H1 (cell line): ENCODE data around the gene HFM1. TPM values are rescaled to one million over a fixed set of nuclear protein-coding genes. Genes with fewer than 3 reads are reported as not detected.
"Not testable (repeated sequence)": the region's sequence is repeated elsewhere in the genome, so short reads cannot be mapped to it uniquely, and the experiment has no call there.

Source experiments
- CTCF ChIA-PET: fragments of 300-600 bp; sonication (Branson Sonifier 250); formaldehyde crosslinking; loops from one replicate; lab custom pipeline; 2021; ENCODE audit not compliant: partially characterized antibody; lab: Charles Lee
- POLR2A ChIA-PET: fragments of 300-600 bp; sonication (Branson Sonifier 250); formaldehyde crosslinking; loops from one replicate; lab custom pipeline; 2021; ENCODE audit warnings: inconsistent platforms; ENCODE audit not compliant: partially characterized antibody; lab: Charles Lee
- DNase-seq, 2 experiments: peaks; one replicate each; pipeline versions ENCODE4 v3.0.0 to v3.0.0-alpha.2; 2010 to 2022; ENCODE audit warnings: low spot score in 2 of 2, low read depth in 1 of 2, mixed read lengths in 1 of 2
- FAIRE-seq: peaks from 2 replicates; lab custom pipeline; 2011; peaks lifted over from hg19 to GRCh38; lab: Jason Lieb, UNC
- H2AFZ ChIP-seq: 2 replicates; pipeline ENCODE4 v1.8.1; 2012; ENCODE audit warnings: low read length, inconsistent platforms
- H2AK5ac ChIP-seq: 2 replicates; pipeline ENCODE4 v1.6.1; 2013; ENCODE audit warnings: low read depth, low read length
- H2BK120ac ChIP-seq: replicated peaks from 2 replicates; pipeline ENCODE3; 2013; ENCODE audit warnings: low read depth, low read length, inconsistent platforms
- H2BK12ac ChIP-seq: 2 replicates; pipeline ENCODE4 v1.6.1; 2013; ENCODE audit warnings: low read depth, low read length
- H2BK15ac ChIP-seq: 2 replicates; pipeline ENCODE4 v1.6.1; 2013; ENCODE audit warnings: low read length
- H2BK20ac ChIP-seq: 2 replicates; pipeline ENCODE4 v1.6.1; 2013; ENCODE audit warnings: low read length
- H2BK5ac ChIP-seq: 2 replicates; pipeline ENCODE4 v1.6.1; 2013; ENCODE audit warnings: low read depth, low read length
- H3K14ac ChIP-seq: 2 replicates; pipeline ENCODE4 v1.6.1; 2013; ENCODE audit warnings: inconsistent platforms; ENCODE audit not compliant: insufficient read length
- H3K18ac ChIP-seq: 2 replicates; pipeline ENCODE4 v1.6.1; 2013; ENCODE audit warnings: low read length; ENCODE audit errors: extremely low read depth
- H3K23ac ChIP-seq: 2 replicates; pipeline ENCODE4 v1.6.1; 2013; ENCODE audit warnings: inconsistent platforms; ENCODE audit not compliant: insufficient read length
- H3K23me2 ChIP-seq: 2 replicates; pipeline ENCODE4 v1.6.1; 2013; ENCODE audit warnings: low read depth, low read length
- H3K27ac ChIP-seq: 2 replicates; pipeline ENCODE4 v1.6.1; 2011; ENCODE audit warnings: low read depth, low read length, inconsistent platforms
- H3K27me3 ChIP-seq, 4 experiments: replicated peaks in 1 of 4; 1 replicate in 1 of 4; 2 replicates in 3 of 4; pipeline versions ENCODE4 v1.6.1 to v1.8.1; 2011 to 2013; ENCODE audit warnings: low read length in 3 of 4, mild to moderate bottlenecking in 3 of 4, inconsistent platforms in 2 of 4, mixed read lengths in 2 of 4, moderate library complexity in 1 of 4; ENCODE audit not compliant: control insufficient read depth in 3 of 4, insufficient read depth in 3 of 4; ENCODE audit errors: extremely low read depth in 1 of 4
- H3K36me3 ChIP-seq, 4 experiments: 2 replicates each; pipeline versions ENCODE4 v1.6.1 to v1.8.1; 2011 to 2013; ENCODE audit warnings: mild to moderate bottlenecking in 4 of 4, low read length in 3 of 4, moderate library complexity in 2 of 4, control low read depth in 1 of 4, inconsistent platforms in 1 of 4; ENCODE audit not compliant: insufficient read depth in 4 of 4, control insufficient read depth in 2 of 4
- H3K4ac ChIP-seq: replicated peaks from 2 replicates; pipeline ENCODE3; 2013; ENCODE audit warnings: low read length, low read depth, mixed read lengths, inconsistent platforms; ENCODE audit not compliant: insufficient read length
- H3K4me1 ChIP-seq, 4 experiments: replicated peaks in 1 of 4; 1 replicate in 1 of 4; 2 replicates in 3 of 4; pipeline versions ENCODE4 v1.6.1 to v1.8.1; 2011 to 2013; ENCODE audit warnings: low read length in 3 of 4, inconsistent platforms in 2 of 4, mixed read lengths in 1 of 4; ENCODE audit not compliant: insufficient read depth in 4 of 4, control insufficient read depth in 3 of 4
- H3K4me2 ChIP-seq, 2 experiments: 2 replicates each; pipeline versions ENCODE4 v1.6.1 to v1.8.1; 2011 to 2013; ENCODE audit warnings: low read depth in 2 of 2, low read length in 2 of 2, control low read depth in 1 of 2, inconsistent platforms in 1 of 2, mild to moderate bottlenecking in 1 of 2; ENCODE audit not compliant: insufficient read depth in 1 of 2
- H3K4me3 ChIP-seq, 4 experiments: fragments of 200-600, 300-600 bp in 1 of 4; sonication (generic), shearing (Covaris generic), sonication (Bioruptor Twin) in 1 of 4; 2 replicates each; pipeline versions ENCODE4 v1.5.1 to v1.8.1; 2011 to 2016; ENCODE audit warnings: low read length in 4 of 4, low read depth in 3 of 4, control low read depth in 2 of 4, inconsistent platforms in 2 of 4, mild to moderate bottlenecking in 2 of 4, mixed read lengths in 1 of 4, moderate library complexity in 1 of 4; ENCODE audit not compliant: insufficient read depth in 2 of 4; ENCODE audit errors: extremely low read depth in 1 of 4
- H3K56ac ChIP-seq: replicated peaks from 2 replicates; pipeline ENCODE3; 2013; ENCODE audit warnings: low read depth, mild to moderate bottlenecking, mixed read lengths, low read length, inconsistent platforms; ENCODE audit not compliant: insufficient read length
- H3K79me1 ChIP-seq: 2 replicates; pipeline ENCODE4 v1.6.1; 2013; ENCODE audit warnings: low read depth, low read length, control low read depth
- H3K79me2 ChIP-seq, 2 experiments: 2 replicates each; pipeline versions ENCODE4 v1.6.1 to v1.8.1; 2012 to 2013; ENCODE audit warnings: low read length in 2 of 2, mild to moderate bottlenecking in 2 of 2, inconsistent platforms in 1 of 2; ENCODE audit not compliant: insufficient read depth in 2 of 2, control insufficient read depth in 1 of 2
- H3K9ac ChIP-seq, 4 experiments: replicated peaks in 1 of 4; 1 replicate in 1 of 4; 2 replicates in 3 of 4; pipeline versions ENCODE4 v1.6.1 to v1.8.1; 2011 to 2013; ENCODE audit warnings: low read depth in 3 of 4, low read length in 3 of 4, control low read depth in 2 of 4, mild to moderate bottlenecking in 2 of 4, moderate library complexity in 2 of 4, inconsistent platforms in 1 of 4; ENCODE audit errors: extremely low read depth in 1 of 4
- H3K9me3 ChIP-seq, 2 experiments: 2 replicates each; pipeline versions ENCODE4 v1.6.1 to v1.8.1; 2012 to 2013; ENCODE audit warnings: mild to moderate bottlenecking in 2 of 2, moderate library complexity in 2 of 2, control low read depth in 1 of 2, inconsistent platforms in 1 of 2, low read depth in 1 of 2, low read length in 1 of 2, mixed read lengths in 1 of 2; ENCODE audit not compliant: insufficient read depth in 2 of 2
- H4K20me1 ChIP-seq, 2 experiments: replicated peaks in 1 of 2; 2 replicates each; pipeline versions ENCODE3 to v1.8.1; 2011 to 2013; ENCODE audit warnings: inconsistent platforms in 2 of 2, low read length in 2 of 2, mild to moderate bottlenecking in 1 of 2; ENCODE audit not compliant: insufficient read depth in 2 of 2, control insufficient read depth in 1 of 2
- H4K5ac ChIP-seq: 2 replicates; pipeline ENCODE4 v1.6.1; 2013; ENCODE audit warnings: low read length, low read depth, mixed read lengths, inconsistent platforms; ENCODE audit not compliant: insufficient read length
- H4K8ac ChIP-seq: 2 replicates; pipeline ENCODE4 v1.8.0; 2013; ENCODE audit warnings: mild to moderate bottlenecking, moderate library complexity, low read length, inconsistent platforms; ENCODE audit not compliant: insufficient read depth; ENCODE audit errors: extremely low read depth
- H4K91ac ChIP-seq: replicated peaks from 2 replicates; pipeline ENCODE3; 2013; ENCODE audit warnings: low read length, mixed read lengths, inconsistent platforms; ENCODE audit not compliant: insufficient read length
- BCL11A ChIP-seq, 2 experiments: IDR thresholded peaks; one replicate each; pipeline ENCODE4 v1.6.1; 2011; ENCODE audit warnings: low read depth in 2 of 2, low read length in 2 of 2, mild to moderate bottlenecking in 2 of 2
- JUN ChIP-seq: IDR thresholded peaks from 2 replicates; pipeline ENCODE4 v1.6.1; 2011; ENCODE audit warnings: low read depth, mild to moderate bottlenecking, improper control_type of control experiment, low read length
- RXRA ChIP-seq: IDR thresholded peaks from 2 replicates; pipeline ENCODE4 v1.6.1; 2011; ENCODE audit warnings: low read depth, mild to moderate bottlenecking, low read length, moderate library complexity; ENCODE audit not compliant: insufficient read depth
- SIN3A ChIP-seq, 2 experiments: IDR thresholded peaks in 1 of 2; conservative IDR thresholded peaks in 1 of 2; 2 replicates each; pipeline ENCODE4 v1.6.1; 2011 to 2012; ENCODE audit warnings: low read length in 2 of 2, improper control_type of control experiment in 1 of 2, low read depth in 1 of 2, mild to moderate bottlenecking in 1 of 2
- TBP ChIP-seq: IDR thresholded peaks from 2 replicates; pipeline ENCODE4 v1.6.1; 2011; ENCODE audit warnings: low read depth, low read length, improper control_type of control experiment
- TEAD4 ChIP-seq: IDR thresholded peaks from 2 replicates; pipeline ENCODE4 v1.6.1; 2012; ENCODE audit warnings: low read depth, low read length, inconsistent platforms, mixed read lengths
- WGBS, 2 experiments: shearing (Covaris generic) in 1 of 2; methylation state at CpG; one replicate each; pipeline versions ENCODE4 v1.1.6 to v1.1.7; 2013 to 2015; ENCODE audit warnings: low lambda C conversion rate in 2 of 2, mixed read lengths in 2 of 2, inconsistent platforms in 1 of 2, low coverage in 1 of 2, missing lambda C conversion rate in 1 of 2; ENCODE audit not compliant: insufficient replicate concordance in 2 of 2, insufficient coverage in 1 of 2, insufficient read length in 1 of 2; ENCODE audit errors: extremely low coverage in 1 of 2, missing lambda C conversion rate in 1 of 2; 5-methylcytosine and 5-hydroxymethylcytosine counted together
- polyA plus RNA-seq, 7 experiments: library from polyadenylated mRNA; depleted of rRNA in 3 of 7; stranded (reverse) in 5 of 7; unstranded in 2 of 7; fragments of >200 nt in 5 of 7; fragments of 200-250 nt in 2 of 7; gene quantifications; 1 replicate in 5 of 7; 2 replicates in 1 of 7; 4 replicates in 1 of 7; pipeline versions ENCODE4 v1.2.1 to v1.2.3, GENCODE V29; 2011 to 2013; ENCODE audit warnings: missing spikeins in 2 of 7, mixed read lengths in 2 of 7
- total RNA-seq: library from RNA; stranded (reverse); fragmentation: NEBNext Ultra II Directional; extraction: Animal tissue kit (Norgen Biotek cat#: 25700); gene quantifications from 2 replicates; pipeline ENCODE4 v1.2.1, GENCODE V29; 2021

The HFM1 gene
- total and polyA plus RNA-seq, 2 of the 8 experiments (the other 6 are each of a cell fraction or from before 2014, with no cell fraction given) = 0.23 to 1.2 TPM

DNA sequence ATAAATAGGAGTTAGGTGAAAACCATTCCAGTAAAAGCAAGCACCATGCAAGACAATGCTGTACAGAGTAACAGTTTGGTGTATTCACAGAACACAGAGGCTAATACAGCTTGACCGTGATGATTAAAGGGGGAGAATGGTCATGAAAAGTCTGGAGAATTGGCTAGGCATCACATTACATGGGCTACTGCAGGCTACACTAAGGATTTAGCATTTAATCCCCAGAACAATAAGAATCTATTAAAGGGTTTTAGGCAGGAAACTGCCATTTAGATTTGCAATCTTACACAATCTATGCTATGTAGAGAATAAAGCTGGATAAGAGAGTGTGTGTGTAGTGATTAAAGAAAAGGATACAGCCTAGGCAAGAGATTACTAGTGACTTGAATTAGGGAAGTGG, 30.6 kb downstream of the HFM1 start (continued):
- TF ChIP-seq RXRA (no peak), SIN3A (conservative IDR thresholded peaks at IDR 0.05 in 1 of 2, IDR thresholded peaks at IDR 0.05 in 1 of 2; ENCODE audit: low read depth in 1 of 2, low read length in 2 of 2) (no peak), BCL11A (IDR thresholded peaks at IDR 0.05; ENCODE audit: low read depth in 2 of 2, low read length in 2 of 2) (no peak), TBP (no peak), JUN (no peak), TEAD4 (no peak)

DNA sequence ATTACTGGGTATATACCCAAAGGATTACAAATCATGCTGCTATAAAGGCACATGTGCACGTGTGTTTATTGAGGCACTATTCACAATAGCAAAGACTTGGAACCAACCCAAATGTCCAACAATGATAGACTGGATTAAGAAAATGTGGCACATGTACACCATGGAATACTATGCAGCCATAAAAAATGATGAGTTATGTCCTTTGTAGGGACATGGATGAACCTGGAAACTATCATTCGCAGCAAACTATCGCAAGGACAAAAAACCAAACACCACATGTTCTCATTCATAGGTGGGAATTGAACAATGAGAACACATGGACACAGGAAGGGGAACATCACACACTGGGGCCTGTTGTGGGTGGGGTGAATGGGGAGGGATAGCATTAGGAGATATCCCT, 32.4 kb downstream of the HFM1 start:
- H3K56ac ChIP-seq, H3K4me3 ChIP-seq, H2BK120ac ChIP-seq, H3K9ac ChIP-seq, H4K91ac ChIP-seq, H2BK20ac ChIP-seq, H2AK5ac ChIP-seq, H2BK12ac ChIP-seq, CTCF ChIA-PET, H4K8ac ChIP-seq, H2BK5ac ChIP-seq, H3K4ac ChIP-seq, H2AFZ ChIP-seq, H3K36me3 ChIP-seq, H4K5ac ChIP-seq, H3K79me1 ChIP-seq, H3K4me2 ChIP-seq, H3K23ac ChIP-seq, POLR2A ChIA-PET, H3K9me3 ChIP-seq, H2BK15ac ChIP-seq, FAIRE-seq, H3K79me2 ChIP-seq, H3K4me1 ChIP-seq, H3K27ac ChIP-seq, DNase-seq, H3K27me3 ChIP-seq, H4K20me1 ChIP-seq, H3K23me2 ChIP-seq, H3K18ac ChIP-seq, H3K14ac ChIP-seq: not testable (repeated sequence)
- 96% methylated on average over 3 of the region's 3 CpGs; no CpG with 5 or more reads in 1 of the 2 experiments for WGBS, 2 experiments
